Fibroblast of skin of right biceps (primary cell): ENCODE results near the gene PSORS1C2.
"Not testable (repeated sequence)": the region's sequence is repeated elsewhere in the genome, so short reads cannot be mapped to it uniquely, and the experiment has no call there.

ENCODE experiments used
- DNase-seq: peaks from one replicate; pipeline ENCODE4 v3.0.0-alpha.2; 2013

PSORS1C2 gene

GRCh38 chr6:31165064-31165832 is 26.4 kb upstream of the PSORS1C2 start:
- DNase-seq: not testable (repeated sequence)

DNA sequence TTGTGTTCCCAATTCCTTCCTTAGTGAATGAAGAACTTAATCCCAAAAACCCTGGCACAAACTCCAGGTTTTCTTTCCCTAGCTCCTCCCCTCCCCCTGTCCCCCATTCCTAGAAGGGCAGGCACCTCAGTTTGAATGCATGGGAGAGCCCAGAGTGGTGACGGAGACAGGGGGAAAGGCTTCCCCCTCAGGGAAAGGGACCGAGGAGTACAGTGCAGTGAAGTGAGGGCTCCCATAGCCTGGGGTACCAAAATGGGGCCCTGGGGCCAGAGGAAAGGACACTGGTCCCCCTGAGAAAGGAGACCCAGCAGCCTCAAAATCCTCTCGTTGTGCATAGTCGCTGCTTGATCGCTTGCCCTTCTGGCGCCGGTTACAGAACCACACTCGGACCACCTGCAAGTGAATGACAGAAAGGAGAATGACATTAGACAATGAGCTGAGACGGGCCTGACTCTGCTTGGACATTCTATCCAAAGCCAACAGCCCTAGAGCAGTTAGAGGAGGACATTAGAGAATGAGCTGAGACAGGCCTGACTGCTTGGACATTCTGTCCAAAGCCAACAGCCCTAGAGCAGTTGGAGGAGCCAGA is 25.7 kb upstream of the PSORS1C2 start:
- not testable (repeated sequence) for DNase-seq

DNA sequence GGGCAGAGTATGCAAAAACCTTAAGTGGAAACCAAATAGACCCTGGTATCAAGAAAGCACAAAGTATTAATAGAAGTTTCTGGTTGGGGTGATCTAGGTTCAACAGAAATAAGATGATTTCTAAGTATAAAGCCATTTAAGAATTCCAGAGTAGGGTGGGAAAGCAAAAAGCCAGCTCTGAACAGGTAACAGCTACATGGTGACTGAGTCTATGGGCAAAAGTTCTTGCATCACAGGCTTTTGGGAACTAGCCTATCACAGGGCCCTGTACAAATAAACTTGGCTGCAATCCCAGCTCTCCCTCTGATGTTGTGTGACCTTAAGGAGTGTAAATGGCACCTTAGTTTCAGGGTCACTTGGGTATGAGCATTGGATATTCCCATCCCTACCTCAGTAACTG is 25.1 kb upstream of the PSORS1C2 start:
- no peak for DNase-seq

DNA sequence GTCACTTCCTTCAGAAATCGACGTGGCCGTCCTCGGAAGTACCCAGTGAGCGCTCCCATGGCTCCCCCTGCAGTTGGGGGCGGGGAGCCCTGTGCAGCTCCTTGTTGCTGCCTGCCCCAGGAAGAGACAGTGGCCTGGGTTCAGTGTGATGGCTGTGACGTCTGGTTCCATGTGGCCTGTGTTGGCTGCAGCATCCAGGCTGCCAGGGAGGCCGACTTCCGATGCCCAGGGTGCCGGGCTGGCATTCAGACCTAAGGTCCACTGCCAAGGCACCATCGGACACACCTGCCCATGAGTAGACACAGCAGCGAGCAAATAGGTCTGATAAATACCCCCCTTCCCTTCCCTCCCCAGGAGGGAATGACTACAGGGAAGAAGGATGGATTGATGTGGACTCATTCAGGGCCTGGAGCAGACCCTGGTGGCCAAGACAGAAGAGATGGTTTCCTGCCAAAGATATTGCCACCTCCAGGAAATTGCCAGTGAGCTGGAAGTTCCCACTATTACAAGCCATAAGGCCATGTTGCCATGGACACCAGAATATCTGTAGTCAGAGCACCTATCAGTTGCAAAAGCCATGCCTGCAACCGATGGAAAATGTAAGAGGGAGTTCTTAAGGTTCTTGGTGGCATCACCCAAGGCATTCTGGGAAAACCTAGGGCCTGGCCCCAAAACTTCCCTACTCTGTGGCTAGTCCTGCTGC is 23.7 kb upstream of the PSORS1C2 start:
- no peak for DNase-seq

GRCh38 chr6:31161216-31162126 is 22.6 kb upstream of the PSORS1C2 start:
- DNase-seq: no peak

DNA sequence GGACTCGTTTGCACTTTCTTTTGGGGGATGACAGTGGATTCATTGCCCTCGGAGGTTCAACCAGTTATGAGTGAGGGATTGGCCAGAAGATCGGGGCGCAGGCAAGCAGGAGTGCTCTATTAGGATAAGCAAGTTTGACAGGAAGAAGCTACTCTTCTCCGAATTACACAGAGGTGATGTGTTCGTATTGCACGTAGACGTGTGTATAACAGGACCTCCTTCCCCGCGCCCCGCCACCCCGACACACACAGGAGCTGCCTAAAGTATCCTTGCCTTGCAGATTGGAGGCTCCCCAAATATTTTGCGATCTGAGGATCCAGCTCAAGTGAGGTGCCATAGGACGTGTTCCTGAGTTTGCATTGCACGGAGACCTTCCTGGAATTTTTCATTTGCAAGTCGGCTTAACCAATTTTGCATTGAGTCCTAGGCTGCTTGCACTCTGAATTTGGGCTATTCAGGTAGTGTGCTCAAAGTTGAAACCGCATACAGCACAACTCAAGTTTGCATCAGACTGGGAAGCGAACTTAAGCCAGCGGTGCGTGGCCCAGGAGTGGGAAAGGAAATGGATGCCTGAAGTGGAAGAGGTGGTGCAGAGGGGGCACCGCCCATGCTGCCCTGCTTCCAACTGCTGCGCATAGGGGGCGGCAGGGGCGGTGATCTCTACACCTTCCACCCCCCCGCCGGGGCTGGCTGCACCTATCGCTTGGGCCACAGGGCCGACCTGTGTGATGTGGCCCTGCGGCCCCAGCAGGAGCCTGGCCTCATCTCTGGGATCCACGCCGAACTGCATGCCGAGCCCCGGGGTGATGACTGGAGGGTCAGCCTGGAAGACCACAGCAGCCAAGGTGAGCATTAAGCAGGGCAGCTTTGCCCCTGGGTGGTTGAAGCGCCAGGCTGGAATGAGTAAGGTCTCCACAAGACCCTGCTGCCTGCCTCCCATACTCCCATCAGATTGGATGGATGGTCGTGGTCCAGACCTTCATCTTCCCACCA is 20.3 kb upstream of the PSORS1C2 start:
- DNase-seq: peak; percentile 18

GRCh38 chr6:31158140-31158862 is 19.4 kb upstream of the PSORS1C2 start, which contains the start of gene TCF19:
Gene TCF19, plus strand, starts transcription at chr6:31158589. Its CDS starts 881 bp downstream, at chr6:31159470.
- DNase-seq: peak; percentile 99

- DNase-seq: no peak
These were observed 18.8 kb upstream of the PSORS1C2 start, which contains the start of gene CCHCR1 for GRCh38 chr6:31157513-31158139. Gene CCHCR1, minus strand, starts transcription at chr6:31157802. Its CDS starts 202 bp downstream, at chr6:31157600.

- no peak for DNase-seq
These were observed 17.8 kb upstream of the PSORS1C2 start for GRCh38 chr6:31156641-31157040.

DNA sequence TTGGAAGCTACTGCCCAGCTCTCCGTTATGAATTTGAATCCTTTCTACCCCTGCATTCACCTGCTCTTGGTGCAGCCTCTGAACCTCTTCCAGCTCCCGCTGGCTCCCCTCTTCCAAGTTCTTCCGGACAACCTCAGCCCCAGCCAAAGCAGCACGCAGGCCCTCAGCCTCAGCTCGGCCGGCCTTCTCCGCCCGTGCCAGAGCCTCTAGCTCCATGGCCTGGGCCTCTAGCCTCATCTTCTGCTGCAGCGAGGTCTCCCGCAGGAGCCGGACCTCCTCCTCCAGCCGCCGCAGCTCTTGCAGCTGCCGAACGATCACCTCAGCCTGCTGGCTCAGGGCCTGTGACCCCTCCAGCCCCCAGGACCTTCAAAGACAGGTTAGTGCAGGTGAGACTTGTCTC is 15.6 kb upstream of the PSORS1C2 start:
- DNase-seq: no peak

DNA sequence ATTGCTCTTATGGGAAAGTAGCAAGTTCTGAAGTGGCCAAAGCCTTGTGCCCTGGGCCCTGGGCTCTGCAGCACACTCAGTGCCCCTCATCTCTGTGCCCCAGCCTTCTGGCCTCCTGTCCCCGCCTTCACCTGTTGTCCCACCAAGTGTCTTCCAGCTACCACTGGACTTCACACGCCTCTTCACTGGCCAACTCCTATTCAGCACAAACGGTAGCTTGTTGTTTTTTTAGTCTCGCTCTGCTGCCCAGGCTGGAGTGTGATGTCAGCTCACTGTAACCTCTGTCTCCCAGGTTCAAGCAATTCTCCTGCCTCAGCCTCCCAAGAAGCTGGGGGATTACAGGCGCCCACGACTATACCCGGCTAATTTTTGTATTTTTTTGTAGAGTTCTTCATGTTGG is 13.9 kb upstream of the PSORS1C2 start:
- DNase-seq: no peak

DNA sequence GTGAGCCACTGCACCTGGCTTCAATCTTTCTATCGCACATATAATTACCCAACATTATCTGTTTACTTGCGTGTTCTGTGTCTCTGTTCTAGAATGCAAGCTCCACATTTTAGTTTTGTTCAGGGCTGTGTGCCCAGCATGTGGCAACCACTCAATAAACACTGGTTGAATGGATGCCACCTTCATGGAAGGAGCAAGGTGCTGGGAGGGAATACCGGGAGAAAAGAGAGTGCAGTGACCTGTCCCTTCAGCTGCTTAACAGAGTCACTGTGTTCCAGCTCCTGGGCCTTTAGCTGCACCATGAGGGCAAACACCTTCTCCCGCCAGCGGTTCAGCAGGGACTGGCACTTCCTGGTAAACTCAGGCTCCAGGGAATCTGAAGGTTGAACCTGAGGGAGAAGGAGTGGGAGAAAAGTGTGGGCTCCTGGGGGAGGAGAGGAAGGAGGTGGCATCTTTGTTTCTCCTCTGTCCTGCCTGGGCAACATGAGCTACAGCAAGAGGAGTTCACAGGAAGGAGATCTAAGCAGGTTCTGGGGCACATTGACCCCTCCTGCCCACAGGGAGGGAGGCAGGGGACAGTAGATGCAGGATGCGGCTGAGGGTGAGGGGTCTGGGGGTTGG is 11.1 kb upstream of the PSORS1C2 start:
- no peak for DNase-seq

GRCh38 chr6:31145386-31145785 is 6.5 kb upstream of the PSORS1C2 start:
- DNase-seq: no peak

DNA sequence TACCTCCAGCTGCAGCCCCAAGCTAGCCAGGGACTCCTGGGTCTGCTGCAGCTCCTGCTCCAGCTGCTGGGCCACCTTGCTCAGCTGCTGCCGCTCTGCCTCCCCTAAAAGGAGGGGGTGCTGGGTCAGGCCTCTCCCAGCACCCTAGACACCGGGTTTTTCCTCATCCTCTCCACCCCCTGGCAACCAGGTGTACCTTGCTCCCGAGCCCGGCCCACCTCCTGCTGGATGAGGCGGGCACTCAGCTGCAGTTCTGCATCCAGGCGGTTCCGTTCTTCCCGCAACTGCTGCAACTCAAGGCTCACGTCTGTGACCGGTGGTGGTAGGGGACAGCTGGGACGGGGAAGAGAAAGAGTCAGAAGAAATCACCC is 6.1 kb upstream of the PSORS1C2 start:
- DNase-seq: no peak

DNA sequence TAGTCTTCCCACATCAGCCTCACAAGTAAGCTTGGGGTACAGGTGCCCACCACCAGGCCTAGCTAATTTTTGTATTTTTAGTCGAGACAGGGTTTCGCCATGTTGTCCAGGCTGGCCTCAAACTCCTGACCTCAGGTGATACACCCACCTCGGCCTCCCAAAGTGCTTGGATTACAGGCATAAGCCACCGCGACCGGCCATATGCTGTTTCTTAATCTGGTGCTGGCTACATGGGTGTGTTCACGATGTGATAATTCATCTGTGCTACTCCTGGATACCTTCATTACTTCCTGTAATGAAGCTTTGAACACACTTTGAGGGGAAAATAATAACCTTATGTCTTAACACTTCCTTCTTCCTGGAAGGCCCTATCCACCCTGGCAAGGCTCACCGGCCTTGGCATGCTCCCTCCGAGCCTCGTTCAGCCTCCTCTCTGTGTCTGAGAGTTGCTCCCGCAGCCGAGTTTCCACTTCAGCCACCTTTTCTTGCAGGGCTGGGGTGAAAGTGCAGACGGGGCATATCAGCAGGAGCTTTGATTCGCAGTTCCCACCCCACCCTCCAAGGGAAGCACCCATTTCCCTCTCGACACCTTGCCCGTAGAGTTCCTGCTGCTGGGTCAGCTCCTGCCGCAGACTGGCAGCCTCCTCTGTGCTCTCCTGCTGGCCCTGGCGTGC is 5.6 kb upstream of the PSORS1C2 start:
- no peak for DNase-seq

DNA sequence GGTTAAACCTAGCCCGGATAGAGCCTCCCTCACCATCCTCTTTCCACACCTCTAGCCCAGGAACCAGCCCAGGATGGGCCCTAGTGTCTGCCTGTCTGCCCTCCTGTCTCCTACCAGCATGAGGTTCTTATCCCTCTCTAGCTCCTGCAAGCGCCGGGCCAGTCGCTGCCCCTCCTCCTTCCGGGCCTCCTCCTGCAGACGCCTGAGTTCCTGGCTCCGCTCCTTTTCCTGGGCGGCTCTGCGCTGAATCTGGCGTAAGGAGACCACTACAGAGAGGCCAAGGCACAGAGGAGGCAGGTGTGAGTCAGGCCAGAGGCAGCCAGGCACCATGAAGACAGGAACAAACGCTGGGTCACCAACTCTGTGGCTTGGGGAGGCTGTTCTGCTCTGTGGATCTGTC is 4.3 kb upstream of the PSORS1C2 start:
- peak; percentile 84 for DNase-seq

- DNase-seq: no peak
These were observed 3.5 kb upstream of the PSORS1C2 start for GRCh38 chr6:31142361-31142761.

DNA sequence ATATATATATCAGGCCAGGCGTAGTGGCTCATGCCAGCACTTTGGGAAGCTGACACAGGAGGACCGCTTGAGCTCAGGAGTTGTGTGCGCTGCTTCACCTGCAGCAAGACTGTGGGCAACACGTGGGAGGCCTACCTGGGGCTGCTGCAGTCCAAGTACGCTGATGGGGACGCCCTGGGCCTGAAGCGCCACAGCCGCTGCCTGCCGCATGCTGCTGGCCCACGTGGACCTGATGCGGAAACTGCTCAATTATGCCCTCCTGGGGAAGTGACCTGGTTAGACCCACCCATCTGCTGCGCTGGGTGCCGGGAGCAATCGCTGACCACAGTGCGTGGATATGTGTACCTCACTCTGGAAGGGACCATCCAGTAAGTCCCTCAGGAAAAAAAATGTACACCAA is 1.8 kb upstream of the PSORS1C2 start:
- no peak for DNase-seq

GRCh38 chr6:31139599-31139998 is 733 bp upstream of the PSORS1C2 start:
- peak; percentile 93 for DNase-seq
